Skeletal muscle cell (primary cell): ENCODE results near the gene PGLYRP4.

Source experiments
- DNase-seq: peaks from one replicate; pipeline ENCODE4 v3.0.0-alpha.2; 2010; ENCODE audit warnings: low read depth
- H3K4me3 ChIP-seq: 2 replicates; pipeline ENCODE4 v1.5.1; 2011; ENCODE audit warnings: low read depth, mild to moderate bottlenecking, control low read depth, low read length, moderate library complexity

Gene PGLYRP4

DNA sequence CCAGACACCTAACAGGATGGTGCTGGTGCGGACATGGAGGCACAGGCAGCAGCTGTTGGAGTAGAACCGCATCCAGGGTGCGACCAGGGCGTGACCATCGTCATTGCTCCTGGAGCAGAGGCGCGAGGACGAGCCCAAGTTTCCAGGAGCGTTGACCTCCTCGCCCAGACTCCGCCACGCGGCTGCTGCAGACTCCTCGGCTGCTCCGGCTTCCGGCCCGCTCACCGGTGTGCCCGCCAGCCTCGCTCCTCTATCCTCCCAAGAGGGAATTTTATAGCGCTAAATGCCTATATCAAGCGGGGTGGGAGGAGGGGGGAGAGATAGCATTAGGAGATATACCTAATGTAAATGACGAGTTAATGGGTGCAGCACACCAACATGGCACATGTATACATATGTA is 32.1 kb upstream of the PGLYRP4 start:
- no peak for DNase-seq
- no peak overlapping the region for H3K4me3 ChIP-seq

DNA sequence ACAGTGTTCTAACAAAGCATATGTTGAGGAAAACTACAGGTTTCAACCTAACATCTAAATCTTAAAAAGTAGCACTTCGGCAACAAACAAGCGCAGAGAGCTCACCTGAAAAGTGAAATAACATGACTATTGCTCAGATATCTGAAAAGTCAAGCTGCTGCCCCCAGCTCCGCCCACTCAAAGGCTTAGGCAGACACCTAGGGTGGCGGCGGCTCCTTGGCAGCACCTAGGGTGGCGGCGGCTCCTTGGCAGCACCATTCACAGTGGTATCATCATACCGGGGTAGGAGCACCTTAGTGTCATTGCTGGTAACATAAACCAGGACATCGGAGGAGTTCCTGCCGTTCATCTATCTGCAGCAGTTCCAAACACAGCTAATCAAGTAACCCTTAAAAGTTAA is 30.9 kb upstream of the PGLYRP4 start:
- DNase-seq, result no peak
- no peak overlapping the region for H3K4me3 ChIP-seq

DNA sequence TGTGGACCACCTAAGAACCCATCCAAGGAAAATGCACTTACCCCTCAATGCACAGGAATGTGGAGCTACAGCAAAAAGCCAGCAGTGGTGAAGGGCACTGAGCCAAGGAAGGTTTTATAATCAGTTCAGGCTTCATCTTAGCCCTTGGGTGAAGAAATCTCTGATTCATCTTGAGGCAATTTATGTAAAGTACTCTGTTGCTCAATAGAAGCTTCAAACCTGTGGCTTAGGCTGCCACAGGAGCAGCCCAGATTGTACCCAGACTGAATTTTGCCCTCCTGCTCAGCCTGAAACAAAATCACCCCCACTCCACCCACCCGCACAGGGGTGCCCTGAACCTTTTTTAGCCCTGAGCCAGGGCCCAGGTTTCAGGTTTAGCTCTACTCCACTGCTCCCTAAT is 26.9 kb upstream of the PGLYRP4 start, which contains the start of gene S100A12:
Gene S100A12, minus strand, starts transcription at position 111 of the 400 bp plus-strand sequence. CDS start 1,029 bp downstream, outside the sequence.
- peak; percentile 55 for DNase-seq
- H3K4me3 ChIP-seq, result no peak within 1 kb of the TSS

DNA sequence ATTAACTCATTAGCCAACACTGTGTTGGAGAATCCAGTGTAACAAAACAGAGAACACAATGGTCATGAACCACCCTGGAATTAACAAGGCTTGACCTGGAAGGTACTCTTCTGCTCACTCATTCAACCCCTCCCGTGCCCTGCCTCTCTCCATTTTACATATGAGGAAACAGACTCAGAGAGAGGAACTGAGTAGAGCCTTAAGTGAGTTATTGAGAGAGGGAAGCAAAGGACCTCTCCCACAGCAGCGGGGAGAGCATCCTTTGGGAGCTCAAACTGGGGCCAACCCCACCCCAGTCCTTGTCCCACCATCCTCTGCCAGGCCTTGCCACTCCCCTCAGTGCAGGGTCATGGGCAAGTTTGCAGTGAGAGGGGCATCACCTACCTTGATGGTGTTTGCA is 25.4 kb upstream of the PGLYRP4 start:
- DNase-seq, result no peak
- H3K4me3 ChIP-seq, result no peak overlapping the region

DNA sequence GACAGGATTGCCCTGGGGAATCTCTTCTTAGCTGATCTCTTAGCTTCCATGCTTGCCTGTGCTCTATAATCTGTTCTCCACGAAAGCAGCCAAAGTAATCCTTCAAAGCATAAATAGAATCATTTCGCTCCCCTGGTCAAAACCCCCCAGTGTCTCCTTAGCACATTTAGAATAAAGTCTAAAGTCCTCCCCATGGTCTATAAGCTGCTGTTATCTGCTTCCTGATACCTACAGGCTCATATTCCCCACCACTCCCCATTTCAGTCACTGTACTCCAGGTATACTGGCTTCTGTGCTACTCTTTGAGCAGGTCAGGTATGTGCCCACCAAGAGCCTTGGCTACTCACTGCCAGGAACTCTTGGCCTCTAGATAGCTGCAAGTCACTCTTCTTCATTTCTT is 23.9 kb upstream of the PGLYRP4 start:
- DNase-seq, result no peak
- no peak overlapping the region for H3K4me3 ChIP-seq

DNA sequence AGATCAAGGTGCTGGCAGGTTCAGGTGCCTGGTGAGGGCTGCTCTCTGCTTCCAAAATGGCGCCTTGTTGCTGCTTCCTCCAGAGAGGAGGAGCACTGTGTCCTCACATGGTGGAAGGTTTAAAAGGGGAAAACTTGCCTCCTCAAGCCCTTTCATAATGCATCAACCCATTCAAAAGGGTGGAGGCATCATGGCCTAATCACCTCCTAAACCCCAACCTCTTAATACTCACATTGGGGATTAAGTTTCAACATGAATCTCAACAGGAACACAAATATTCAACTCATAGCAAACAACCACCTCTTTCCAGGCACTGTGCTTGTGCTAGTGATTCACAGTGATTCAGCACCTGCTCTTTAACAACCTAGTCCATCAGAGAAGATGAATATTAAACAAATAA is 22.6 kb upstream of the PGLYRP4 start:
- no peak for DNase-seq
- no peak overlapping the region for H3K4me3 ChIP-seq

DNA sequence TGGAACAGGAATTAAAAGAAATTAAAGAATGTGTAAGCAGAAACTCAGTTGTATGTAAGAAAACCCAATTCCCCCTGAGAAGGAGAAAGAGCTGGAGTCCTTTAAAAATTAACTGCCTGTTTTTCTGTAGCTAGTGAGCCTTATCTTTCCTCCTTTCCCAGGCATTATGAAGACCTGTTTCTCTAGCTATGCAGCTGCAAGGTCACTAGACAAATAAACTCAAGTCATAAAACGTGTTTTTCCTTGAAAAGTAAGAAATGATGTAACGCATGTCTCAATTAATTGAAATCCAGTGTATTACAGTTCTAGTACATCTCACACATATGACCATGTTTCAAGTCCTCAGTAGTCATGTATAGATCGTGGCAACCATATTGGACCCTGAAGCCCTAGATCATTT is 21.5 kb upstream of the PGLYRP4 start:
- H3K4me3 ChIP-seq, result no peak overlapping the region
- DNase-seq, result no peak

DNA sequence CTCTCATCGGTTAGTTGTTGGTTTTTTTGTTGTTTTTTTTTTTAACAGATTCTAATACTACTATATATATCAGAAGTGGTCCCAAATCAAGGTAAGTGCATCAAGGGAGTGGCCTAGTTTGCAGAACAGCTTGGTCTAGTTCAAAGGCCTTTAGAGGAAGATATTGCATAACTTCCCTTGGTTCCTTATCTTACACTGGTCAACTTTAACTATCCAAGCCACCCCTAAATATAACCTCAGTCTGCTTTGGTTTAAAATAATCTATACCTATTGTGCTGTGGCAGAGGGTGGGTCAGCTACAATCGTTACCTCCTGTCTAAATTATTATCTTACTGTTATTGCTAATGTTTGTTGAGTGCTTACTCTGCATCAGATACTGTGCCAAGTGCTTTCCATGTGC is 19.9 kb upstream of the PGLYRP4 start:
- DNase-seq, result no peak

DNA sequence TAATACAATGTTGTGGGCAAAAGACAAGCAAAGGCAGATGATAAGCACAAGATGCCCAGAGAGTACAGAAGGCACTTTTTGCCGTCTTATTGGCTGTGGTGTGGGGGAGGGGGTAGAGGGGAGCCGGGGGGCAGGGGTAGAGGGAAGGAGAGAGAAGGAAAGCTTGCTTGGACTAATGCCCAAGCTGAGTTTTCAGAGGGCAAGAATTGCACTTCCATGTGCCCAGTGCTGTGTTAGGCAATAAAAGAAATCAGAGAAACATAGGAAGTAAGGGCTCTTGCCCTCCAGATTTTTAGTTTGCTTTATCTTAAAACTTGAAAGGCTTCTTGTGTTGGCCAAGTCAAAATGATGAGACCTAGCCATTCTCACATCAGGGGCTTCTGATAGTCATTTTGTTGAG is 18.4 kb upstream of the PGLYRP4 start:
- DNase-seq, result no peak
- H3K4me3 ChIP-seq, result no peak overlapping the region

More for the DNA sequence above, 19.9 kb upstream of the PGLYRP4 start:
- H3K4me3 ChIP-seq, result no peak overlapping the region

DNA sequence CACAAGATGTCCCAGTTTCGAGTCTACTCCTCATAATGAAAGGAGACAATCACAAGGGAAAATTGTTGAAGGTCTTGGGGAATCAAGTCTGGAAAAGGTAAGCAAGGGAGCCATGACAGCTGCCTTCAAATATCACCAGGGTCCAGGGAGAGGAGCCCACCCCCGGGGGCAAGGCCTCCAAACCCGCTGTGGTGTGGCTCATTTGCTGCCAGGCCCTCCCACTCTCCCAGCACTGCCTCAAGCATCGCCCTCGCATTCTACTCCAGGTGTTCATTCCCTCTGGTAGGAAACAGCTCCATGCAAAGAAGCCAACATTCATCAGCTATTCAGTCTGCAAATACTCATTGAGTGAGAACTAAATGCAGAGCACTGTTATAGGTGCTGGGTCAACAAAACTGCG is 17.6 kb upstream of the PGLYRP4 start:
- no peak overlapping the region for H3K4me3 ChIP-seq
- no peak for DNase-seq

DNA sequence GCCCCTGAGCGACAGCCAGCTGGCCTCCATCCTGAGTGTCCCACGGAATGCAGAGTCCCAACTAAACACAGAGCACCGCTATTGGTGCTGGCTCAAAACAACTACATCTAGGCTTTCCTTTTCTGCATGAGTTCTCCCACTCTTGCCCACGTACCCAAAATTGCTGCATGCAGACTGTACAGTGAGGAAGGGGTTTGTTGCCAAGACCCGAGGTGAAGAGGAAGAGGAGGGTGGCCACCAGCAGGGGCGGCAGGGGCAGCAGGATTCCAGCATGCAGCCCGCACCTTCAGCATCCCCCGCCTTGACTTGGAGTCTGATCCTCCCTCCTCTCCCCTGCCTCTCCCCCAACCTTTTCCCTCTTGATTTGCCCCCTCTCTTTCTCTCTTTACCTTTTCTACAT is 17.1 kb upstream of the PGLYRP4 start:
- DNase-seq, result no peak

DNA sequence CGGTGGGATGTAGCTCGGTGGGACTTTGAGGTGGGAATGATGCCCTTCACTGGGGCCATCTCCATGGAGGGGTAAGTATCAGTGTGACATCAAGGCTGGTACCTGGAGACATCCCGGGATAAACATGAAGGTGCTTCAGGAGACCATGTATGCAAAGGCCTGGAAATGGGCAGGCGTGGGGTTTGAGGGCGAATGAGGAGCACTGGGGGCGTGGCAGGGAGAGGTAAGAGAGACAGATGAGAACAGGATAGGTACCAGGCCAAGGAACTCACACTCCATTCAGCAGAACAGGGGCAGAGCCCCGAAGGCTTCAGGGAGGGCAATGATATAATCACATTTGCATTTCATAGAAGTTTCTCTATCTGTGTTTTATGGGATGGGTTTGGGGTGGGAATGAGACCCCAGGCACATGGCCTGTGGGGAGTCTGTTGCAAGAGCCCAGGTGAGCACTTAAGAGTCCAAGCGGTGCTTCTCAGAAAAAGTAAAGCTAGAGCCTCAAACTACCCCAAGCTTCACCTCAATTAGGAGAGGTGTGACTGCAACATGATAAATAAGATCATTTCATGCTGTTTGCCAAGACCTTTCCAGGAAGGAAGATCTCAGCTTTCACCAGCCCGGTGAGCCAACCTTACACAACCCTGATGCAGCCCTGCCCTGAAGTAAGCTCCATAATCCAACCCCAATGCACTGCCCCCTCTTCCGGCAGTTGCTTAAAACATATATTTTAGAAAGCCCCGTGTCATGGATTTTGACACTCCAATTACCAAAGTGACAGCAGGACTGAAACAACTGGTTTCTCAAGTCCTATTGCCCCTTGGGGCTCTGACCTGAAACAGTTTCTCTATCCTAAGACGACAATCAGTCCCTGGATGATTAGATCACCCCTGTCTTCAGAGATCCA is 16.4 kb upstream of the PGLYRP4 start:
- DNase-seq, result no peak
- no peak overlapping the region for H3K4me3 ChIP-seq

More for the DNA sequence above, 17.1 kb upstream of the PGLYRP4 start:
- H3K4me3 ChIP-seq, result no peak overlapping the region

DNA sequence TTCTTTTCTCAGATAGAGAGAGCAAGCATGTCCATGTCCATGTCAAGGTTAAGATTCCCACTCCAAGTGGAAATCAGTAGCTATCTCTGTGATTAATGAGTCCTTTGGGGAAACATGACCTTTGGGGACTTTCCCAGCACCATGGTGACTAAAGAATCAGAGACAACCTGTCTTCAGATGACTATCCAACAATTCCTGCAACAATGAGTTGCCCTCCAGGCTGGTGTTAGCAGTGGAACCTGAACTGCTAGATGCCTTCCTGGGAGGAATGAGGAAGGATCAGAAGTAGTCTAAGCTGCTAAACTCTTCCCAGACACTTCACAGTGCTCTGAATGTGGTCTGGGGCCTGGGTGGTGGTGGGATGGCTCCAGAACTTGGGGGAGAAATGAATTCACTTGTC is 15.5 kb upstream of the PGLYRP4 start:
- no peak for DNase-seq

DNA sequence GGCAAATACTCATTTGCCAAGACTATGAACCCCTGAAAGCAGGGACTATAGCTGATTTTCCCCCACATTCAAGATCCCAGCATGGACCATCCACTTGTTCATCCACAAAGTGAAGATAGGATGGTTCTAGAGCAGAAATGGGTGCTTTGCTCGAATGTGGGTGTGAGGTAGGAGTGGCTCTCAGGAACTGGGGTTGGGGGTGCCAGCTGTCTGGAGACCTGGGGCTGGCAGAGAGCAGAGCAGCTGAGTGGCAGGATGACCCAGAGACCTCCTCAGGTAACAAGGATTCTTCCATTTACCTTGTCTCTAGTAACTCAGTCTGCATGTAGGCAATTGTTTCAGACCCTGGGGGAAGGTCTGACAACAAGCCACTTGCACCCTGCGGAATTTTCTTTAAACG is 15.0 kb upstream of the PGLYRP4 start:
- no peak overlapping the region for H3K4me3 ChIP-seq
- no peak for DNase-seq

More for the DNA sequence above, 15.5 kb upstream of the PGLYRP4 start:
- no peak overlapping the region for H3K4me3 ChIP-seq

DNA sequence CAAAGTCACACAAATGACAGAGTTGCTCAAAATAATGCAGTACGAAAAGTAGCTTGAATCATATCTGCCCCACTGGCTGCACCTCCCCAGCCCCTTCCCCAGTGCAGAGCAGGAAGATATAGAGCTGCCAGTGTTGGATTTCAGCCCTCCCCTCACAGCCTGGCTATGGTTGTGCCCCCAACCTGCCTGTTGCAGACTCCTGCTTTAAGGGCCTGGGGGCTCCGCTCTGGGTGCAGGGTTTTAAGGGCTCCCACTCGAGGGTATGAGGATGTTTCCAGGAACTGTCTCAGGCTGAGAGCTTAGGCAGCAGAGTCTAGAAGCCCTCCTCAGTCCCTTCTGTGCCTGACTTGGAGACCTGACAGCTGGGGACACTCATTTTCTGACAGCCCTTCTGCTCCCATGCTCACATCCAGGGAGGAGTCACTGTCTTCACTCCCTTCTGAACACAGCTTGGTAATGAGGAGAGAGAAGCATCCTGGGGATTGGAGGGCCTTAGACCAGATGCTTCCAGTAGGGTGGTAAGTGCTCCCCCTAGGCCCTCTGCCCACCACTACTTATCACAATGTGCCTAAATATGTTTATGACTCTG is 13.6 kb upstream of the PGLYRP4 start:
- H3K4me3 ChIP-seq, result no peak overlapping the region
- DNase-seq, result no peak

DNA sequence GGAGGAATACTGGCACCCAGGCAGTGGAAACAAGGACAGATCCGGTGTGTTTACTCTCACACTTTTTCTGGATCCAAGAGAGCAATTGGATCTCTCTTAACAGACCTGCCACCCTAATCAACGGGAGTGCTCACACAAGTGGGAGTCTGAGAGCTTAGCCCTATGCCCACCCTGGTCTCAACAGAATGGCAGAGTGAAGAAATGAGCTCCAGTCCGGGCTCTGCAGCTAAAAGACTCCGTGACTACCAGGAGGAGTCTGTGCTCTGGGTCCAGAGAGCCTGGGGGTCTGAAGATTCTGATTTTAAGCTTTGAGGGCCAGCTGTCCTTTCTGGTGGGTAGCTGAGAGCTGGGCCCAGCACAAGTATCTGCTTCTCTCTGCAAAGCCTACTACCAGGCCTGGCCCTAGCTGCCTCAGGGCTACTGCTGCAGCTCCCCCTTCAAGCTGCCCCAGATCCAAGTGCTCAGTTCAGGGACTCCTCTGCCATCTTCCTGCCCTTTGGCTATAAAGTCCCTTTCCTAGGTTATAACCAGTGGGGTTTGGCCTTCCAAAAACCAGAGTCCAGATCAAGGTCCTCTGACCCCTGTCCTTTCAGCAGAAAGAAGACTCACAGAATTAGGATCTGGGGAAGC is 13.0 kb upstream of the PGLYRP4 start:
- no peak for DNase-seq
- H3K4me3 ChIP-seq, result no peak overlapping the region

DNA sequence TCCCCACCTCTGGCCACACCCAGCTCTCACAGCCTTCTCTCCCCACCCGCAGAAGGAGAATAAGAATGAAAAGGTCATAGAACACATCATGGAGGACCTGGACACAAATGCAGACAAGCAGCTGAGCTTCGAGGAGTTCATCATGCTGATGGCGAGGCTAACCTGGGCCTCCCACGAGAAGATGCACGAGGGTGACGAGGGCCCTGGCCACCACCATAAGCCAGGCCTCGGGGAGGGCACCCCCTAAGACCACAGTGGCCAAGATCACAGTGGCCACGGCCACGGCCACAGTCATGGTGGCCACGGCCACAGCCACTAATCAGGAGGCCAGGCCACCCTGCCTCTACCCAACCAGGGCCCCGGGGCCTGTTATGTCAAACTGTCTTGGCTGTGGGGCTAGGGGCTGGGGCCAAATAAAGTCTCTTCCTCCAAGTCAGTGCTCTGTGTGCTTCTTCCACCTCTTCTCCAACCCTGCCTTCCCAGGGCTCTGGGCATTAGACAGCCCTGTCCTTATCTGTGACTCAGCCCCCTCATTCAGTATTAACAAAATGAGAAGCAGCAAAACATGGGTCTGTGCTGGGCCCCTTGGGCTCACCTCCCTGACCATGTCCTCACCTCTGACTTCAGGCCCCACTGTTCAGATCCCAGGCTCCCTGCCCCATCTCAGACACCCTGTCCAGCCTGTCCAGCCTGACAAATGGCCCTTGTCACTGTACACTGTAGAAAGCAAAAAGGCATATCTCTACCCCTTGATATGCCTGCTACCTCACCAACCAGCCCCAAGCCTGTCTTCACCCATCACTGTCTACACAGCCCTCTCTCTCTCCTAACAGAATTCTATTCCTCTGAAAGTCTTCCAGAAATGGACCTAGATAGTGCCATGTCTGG is 12.2 kb upstream of the PGLYRP4 start:
- no peak for DNase-seq
- H3K4me3 ChIP-seq, result no peak overlapping the region

DNA sequence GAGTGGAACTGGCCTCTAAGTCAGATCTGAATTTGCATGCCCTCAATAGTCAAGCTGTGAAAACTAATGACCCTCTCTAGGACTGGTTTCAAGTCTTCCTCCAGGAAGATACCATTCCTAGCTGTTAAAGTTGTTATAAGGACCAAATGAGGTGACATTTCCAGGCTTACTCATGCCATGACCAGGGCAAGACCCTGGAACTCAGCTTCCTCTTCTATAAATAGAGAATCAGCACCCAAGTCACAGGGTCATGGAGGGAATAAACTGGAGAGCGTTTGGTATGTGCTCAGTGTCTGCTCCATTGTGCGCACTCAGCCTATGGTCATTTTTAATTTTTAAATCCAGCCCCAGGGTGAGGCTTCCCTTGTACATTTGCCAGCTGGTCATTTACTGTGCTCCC is 11.5 kb upstream of the PGLYRP4 start:
- no peak overlapping the region for H3K4me3 ChIP-seq
- no peak for DNase-seq

DNA sequence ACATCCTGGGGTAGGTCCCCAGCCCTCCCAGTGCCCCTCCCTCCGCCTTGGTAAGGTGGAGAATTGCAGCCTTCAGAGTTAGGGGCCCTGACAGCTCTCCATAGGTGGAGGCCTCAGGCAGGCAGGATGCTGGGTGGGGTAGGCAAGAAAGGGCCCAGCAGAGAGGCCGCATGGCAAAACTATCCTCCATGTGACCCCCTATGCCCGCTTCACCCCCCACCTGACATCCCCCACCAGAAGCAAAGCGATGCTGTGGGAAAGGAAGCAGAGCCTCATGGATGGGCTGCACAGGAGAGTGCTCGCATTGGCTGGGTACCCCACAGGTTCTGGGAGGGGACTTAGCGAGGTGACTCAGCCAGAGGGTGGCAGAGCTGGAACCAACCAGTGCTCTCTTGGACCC is 10.6 kb upstream of the PGLYRP4 start:
- no peak for DNase-seq
- no peak overlapping the region for H3K4me3 ChIP-seq

DNA sequence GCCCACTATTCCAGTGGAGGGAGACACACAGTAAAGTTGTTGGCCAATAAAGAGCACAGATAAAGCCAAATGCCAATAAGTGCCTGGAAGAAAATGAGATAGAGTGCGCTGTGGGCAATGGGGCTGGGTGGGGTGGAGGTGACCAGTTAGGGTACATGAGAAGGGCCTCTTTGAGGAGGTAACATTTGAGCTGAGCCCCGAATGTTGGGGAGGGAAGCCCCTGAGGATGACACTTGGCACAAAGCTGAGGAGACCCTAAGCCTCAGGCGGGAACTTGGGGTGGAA is 10.0 kb upstream of the PGLYRP4 start:
- no peak overlapping the region for H3K4me3 ChIP-seq

More for the DNA sequence above, 10.0 kb upstream of the PGLYRP4 start:
- DNase-seq, result no peak
